GM18861 (cell line): ENCODE results near the gene ATM.

Experiments used
- ATAC-seq: cut with Tn5 transposase; IDR thresholded peaks from one replicate; pipeline ENCODE4 v1.9.1; 2021; ENCODE audit not compliant: unreplicated experiment

ATM gene

GRCh38 chr11:108222574-108223347 lies at the start of gene ATM, which contains the start of gene NPAT:
TSS of gene ATM (plus strand) at chr11:108223067. CDS start at chr11:108227625, 4,558 bp downstream.
TSS of gene NPAT (minus strand) at chr11:108222638. CDS start at chr11:108222536, 102 bp downstream.
- peak; percentile 69 for ATAC-seq

GRCh38 chr11:108177570-108177969 lies 45.3 kb upstream of the ATM start:
- no peak for ATAC-seq

GRCh38 chr11:108193725-108194124 lies 29.1 kb upstream of the ATM start:
- no peak for ATAC-seq

GRCh38 chr11:108196901-108197300 lies 26.0 kb upstream of the ATM start:
- ATAC-seq, result no peak

- no peak for ATAC-seq
Observed at GRCh38 chr11:108197351-108197750, 25.5 kb upstream of the ATM start.

- no peak for ATAC-seq
Observed at GRCh38 chr11:108198833-108199232, 24.0 kb upstream of the ATM start.

- ATAC-seq, result peak; percentile 56
Observed at GRCh38 chr11:108199446-108200321, 23.2 kb upstream of the ATM start.

- ATAC-seq, result no peak
Observed at GRCh38 chr11:108203075-108203474, 19.8 kb upstream of the ATM start.

GRCh38 chr11:108204376-108204775 lies 18.5 kb upstream of the ATM start:
- no peak for ATAC-seq

- ATAC-seq, result no peak
Observed at GRCh38 chr11:108204929-108205499, 17.9 kb upstream of the ATM start.

- ATAC-seq, result no peak
Observed at GRCh38 chr11:108206171-108206570, 16.7 kb upstream of the ATM start.

- ATAC-seq, result no peak
Observed at GRCh38 chr11:108206969-108207682, 15.7 kb upstream of the ATM start.

- no peak for ATAC-seq
Observed at GRCh38 chr11:108207683-108208060, 15.2 kb upstream of the ATM start.

- ATAC-seq, result no peak
Observed at GRCh38 chr11:108210441-108210840, 12.4 kb upstream of the ATM start.

GRCh38 chr11:108213784-108214183 lies 9.1 kb upstream of the ATM start:
- no peak for ATAC-seq

GRCh38 chr11:108216988-108217387 lies 5.9 kb upstream of the ATM start:
- no peak for ATAC-seq

- ATAC-seq, result no peak
Observed at GRCh38 chr11:108218455-108218854, 4.4 kb upstream of the ATM start.

- ATAC-seq, result no peak
Observed at GRCh38 chr11:108218912-108219783, 3.7 kb upstream of the ATM start.

- ATAC-seq, result no peak
Observed at GRCh38 chr11:108220721-108221336, 2.0 kb upstream of the ATM start.

- ATAC-seq, result no peak
Observed at GRCh38 chr11:108221371-108221770, 1.5 kb upstream of the ATM start.
